H1 (cell line): ENCODE data around the gene AKAP7. TPM values are rescaled to one million over a fixed set of nuclear protein-coding genes. Genes with fewer than 3 reads are reported as not detected.

Source experiments
- CTCF ChIA-PET: fragments of 300-600 bp; sonication (Branson Sonifier 250); formaldehyde crosslinking; loops from one replicate; lab custom pipeline; 2021; ENCODE audit not compliant: partially characterized antibody; lab: Charles Lee
- POLR2A ChIA-PET: fragments of 300-600 bp; sonication (Branson Sonifier 250); formaldehyde crosslinking; loops from one replicate; lab custom pipeline; 2021; ENCODE audit warnings: inconsistent platforms; ENCODE audit not compliant: partially characterized antibody; lab: Charles Lee
- DNase-seq, 2 experiments: peaks; one replicate each; pipeline versions ENCODE4 v3.0.0 to v3.0.0-alpha.2; 2010 to 2022; ENCODE audit warnings: low spot score in 2 of 2, low read depth in 1 of 2, mixed read lengths in 1 of 2
- FAIRE-seq: peaks from 2 replicates; lab custom pipeline; 2011; peaks lifted over from hg19 to GRCh38; lab: Jason Lieb, UNC
- H2AFZ ChIP-seq: 2 replicates; pipeline ENCODE4 v1.8.1; 2012; ENCODE audit warnings: low read length, inconsistent platforms
- H2AK5ac ChIP-seq: 2 replicates; pipeline ENCODE4 v1.6.1; 2013; ENCODE audit warnings: low read depth, low read length
- H2BK120ac ChIP-seq: replicated peaks from 2 replicates; pipeline ENCODE3; 2013; ENCODE audit warnings: low read depth, low read length, inconsistent platforms
- H2BK12ac ChIP-seq: 2 replicates; pipeline ENCODE4 v1.6.1; 2013; ENCODE audit warnings: low read depth, low read length
- H2BK15ac ChIP-seq: 2 replicates; pipeline ENCODE4 v1.6.1; 2013; ENCODE audit warnings: low read length
- H2BK20ac ChIP-seq: 2 replicates; pipeline ENCODE4 v1.6.1; 2013; ENCODE audit warnings: low read length
- H2BK5ac ChIP-seq: 2 replicates; pipeline ENCODE4 v1.6.1; 2013; ENCODE audit warnings: low read depth, low read length
- H3K14ac ChIP-seq: 2 replicates; pipeline ENCODE4 v1.6.1; 2013; ENCODE audit warnings: inconsistent platforms; ENCODE audit not compliant: insufficient read length
- H3K18ac ChIP-seq: 2 replicates; pipeline ENCODE4 v1.6.1; 2013; ENCODE audit warnings: low read length; ENCODE audit errors: extremely low read depth
- H3K23ac ChIP-seq: 2 replicates; pipeline ENCODE4 v1.6.1; 2013; ENCODE audit warnings: inconsistent platforms; ENCODE audit not compliant: insufficient read length
- H3K23me2 ChIP-seq: 2 replicates; pipeline ENCODE4 v1.6.1; 2013; ENCODE audit warnings: low read depth, low read length
- H3K27ac ChIP-seq: 2 replicates; pipeline ENCODE4 v1.6.1; 2011; ENCODE audit warnings: low read depth, low read length, inconsistent platforms
- H3K27me3 ChIP-seq, 4 experiments: replicated peaks in 1 of 4; 1 replicate in 1 of 4; 2 replicates in 3 of 4; pipeline versions ENCODE4 v1.6.1 to v1.8.1; 2011 to 2013; ENCODE audit warnings: low read length in 3 of 4, mild to moderate bottlenecking in 3 of 4, inconsistent platforms in 2 of 4, mixed read lengths in 2 of 4, moderate library complexity in 1 of 4; ENCODE audit not compliant: control insufficient read depth in 3 of 4, insufficient read depth in 3 of 4; ENCODE audit errors: extremely low read depth in 1 of 4
- H3K36me3 ChIP-seq, 4 experiments: 2 replicates each; pipeline versions ENCODE4 v1.6.1 to v1.8.1; 2011 to 2013; ENCODE audit warnings: mild to moderate bottlenecking in 4 of 4, low read length in 3 of 4, moderate library complexity in 2 of 4, control low read depth in 1 of 4, inconsistent platforms in 1 of 4; ENCODE audit not compliant: insufficient read depth in 4 of 4, control insufficient read depth in 2 of 4
- H3K4ac ChIP-seq: replicated peaks from 2 replicates; pipeline ENCODE3; 2013; ENCODE audit warnings: low read length, low read depth, mixed read lengths, inconsistent platforms; ENCODE audit not compliant: insufficient read length
- H3K4me1 ChIP-seq, 4 experiments: replicated peaks in 1 of 4; 1 replicate in 1 of 4; 2 replicates in 3 of 4; pipeline versions ENCODE4 v1.6.1 to v1.8.1; 2011 to 2013; ENCODE audit warnings: low read length in 3 of 4, inconsistent platforms in 2 of 4, mixed read lengths in 1 of 4; ENCODE audit not compliant: insufficient read depth in 4 of 4, control insufficient read depth in 3 of 4
- H3K4me2 ChIP-seq, 2 experiments: 2 replicates each; pipeline versions ENCODE4 v1.6.1 to v1.8.1; 2011 to 2013; ENCODE audit warnings: low read depth in 2 of 2, low read length in 2 of 2, control low read depth in 1 of 2, inconsistent platforms in 1 of 2, mild to moderate bottlenecking in 1 of 2; ENCODE audit not compliant: insufficient read depth in 1 of 2
- H3K4me3 ChIP-seq, 4 experiments: fragments of 200-600, 300-600 bp in 1 of 4; sonication (generic), shearing (Covaris generic), sonication (Bioruptor Twin) in 1 of 4; 2 replicates each; pipeline versions ENCODE4 v1.5.1 to v1.8.1; 2011 to 2016; ENCODE audit warnings: low read length in 4 of 4, low read depth in 3 of 4, control low read depth in 2 of 4, inconsistent platforms in 2 of 4, mild to moderate bottlenecking in 2 of 4, mixed read lengths in 1 of 4, moderate library complexity in 1 of 4; ENCODE audit not compliant: insufficient read depth in 2 of 4; ENCODE audit errors: extremely low read depth in 1 of 4
- H3K56ac ChIP-seq: replicated peaks from 2 replicates; pipeline ENCODE3; 2013; ENCODE audit warnings: low read depth, mild to moderate bottlenecking, mixed read lengths, low read length, inconsistent platforms; ENCODE audit not compliant: insufficient read length
- H3K79me1 ChIP-seq: 2 replicates; pipeline ENCODE4 v1.6.1; 2013; ENCODE audit warnings: low read depth, low read length, control low read depth
- H3K79me2 ChIP-seq, 2 experiments: 2 replicates each; pipeline versions ENCODE4 v1.6.1 to v1.8.1; 2012 to 2013; ENCODE audit warnings: low read length in 2 of 2, mild to moderate bottlenecking in 2 of 2, inconsistent platforms in 1 of 2; ENCODE audit not compliant: insufficient read depth in 2 of 2, control insufficient read depth in 1 of 2
- H3K9ac ChIP-seq, 4 experiments: replicated peaks in 1 of 4; 1 replicate in 1 of 4; 2 replicates in 3 of 4; pipeline versions ENCODE4 v1.6.1 to v1.8.1; 2011 to 2013; ENCODE audit warnings: low read depth in 3 of 4, low read length in 3 of 4, control low read depth in 2 of 4, mild to moderate bottlenecking in 2 of 4, moderate library complexity in 2 of 4, inconsistent platforms in 1 of 4; ENCODE audit errors: extremely low read depth in 1 of 4
- H3K9me3 ChIP-seq, 2 experiments: 2 replicates each; pipeline versions ENCODE4 v1.6.1 to v1.8.1; 2012 to 2013; ENCODE audit warnings: mild to moderate bottlenecking in 2 of 2, moderate library complexity in 2 of 2, control low read depth in 1 of 2, inconsistent platforms in 1 of 2, low read depth in 1 of 2, low read length in 1 of 2, mixed read lengths in 1 of 2; ENCODE audit not compliant: insufficient read depth in 2 of 2
- H4K20me1 ChIP-seq, 2 experiments: replicated peaks in 1 of 2; 2 replicates each; pipeline versions ENCODE3 to v1.8.1; 2011 to 2013; ENCODE audit warnings: inconsistent platforms in 2 of 2, low read length in 2 of 2, mild to moderate bottlenecking in 1 of 2; ENCODE audit not compliant: insufficient read depth in 2 of 2, control insufficient read depth in 1 of 2
- H4K5ac ChIP-seq: 2 replicates; pipeline ENCODE4 v1.6.1; 2013; ENCODE audit warnings: low read length, low read depth, mixed read lengths, inconsistent platforms; ENCODE audit not compliant: insufficient read length
- H4K8ac ChIP-seq: 2 replicates; pipeline ENCODE4 v1.8.0; 2013; ENCODE audit warnings: mild to moderate bottlenecking, moderate library complexity, low read length, inconsistent platforms; ENCODE audit not compliant: insufficient read depth; ENCODE audit errors: extremely low read depth
- H4K91ac ChIP-seq: replicated peaks from 2 replicates; pipeline ENCODE3; 2013; ENCODE audit warnings: low read length, mixed read lengths, inconsistent platforms; ENCODE audit not compliant: insufficient read length
- CHD2 ChIP-seq: IDR thresholded peaks from 2 replicates; pipeline ENCODE4 v1.6.1; 2012; ENCODE audit warnings: low read length, improper control_type of control experiment
- FOSL1 ChIP-seq: IDR thresholded peaks from 2 replicates; pipeline ENCODE4 v1.6.1; 2011; ENCODE audit warnings: mild to moderate bottlenecking, low read depth, low read length, moderate library complexity; ENCODE audit not compliant: insufficient read depth
- WGBS, 2 experiments: shearing (Covaris generic) in 1 of 2; methylation state at CpG; one replicate each; pipeline versions ENCODE4 v1.1.6 to v1.1.7; 2013 to 2015; ENCODE audit warnings: low lambda C conversion rate in 2 of 2, mixed read lengths in 2 of 2, inconsistent platforms in 1 of 2, low coverage in 1 of 2, missing lambda C conversion rate in 1 of 2; ENCODE audit not compliant: insufficient replicate concordance in 2 of 2, insufficient coverage in 1 of 2, insufficient read length in 1 of 2; ENCODE audit errors: extremely low coverage in 1 of 2, missing lambda C conversion rate in 1 of 2; 5-methylcytosine and 5-hydroxymethylcytosine counted together
- polyA plus RNA-seq, 7 experiments: library from polyadenylated mRNA; depleted of rRNA in 3 of 7; stranded (reverse) in 5 of 7; unstranded in 2 of 7; fragments of >200 nt in 5 of 7; fragments of 200-250 nt in 2 of 7; gene quantifications; 1 replicate in 5 of 7; 2 replicates in 1 of 7; 4 replicates in 1 of 7; pipeline versions ENCODE4 v1.2.1 to v1.2.3, GENCODE V29; 2011 to 2013; ENCODE audit warnings: missing spikeins in 2 of 7, mixed read lengths in 2 of 7
- total RNA-seq: library from RNA; stranded (reverse); fragmentation: NEBNext Ultra II Directional; extraction: Animal tissue kit (Norgen Biotek cat#: 25700); gene quantifications from 2 replicates; pipeline ENCODE4 v1.2.1, GENCODE V29; 2021

Gene AKAP7
- total and polyA plus RNA-seq, 2 of the 8 experiments (the other 6 are each of a cell fraction or from before 2014, with no cell fraction given): 4.7 to 16.9 TPM

DNA sequence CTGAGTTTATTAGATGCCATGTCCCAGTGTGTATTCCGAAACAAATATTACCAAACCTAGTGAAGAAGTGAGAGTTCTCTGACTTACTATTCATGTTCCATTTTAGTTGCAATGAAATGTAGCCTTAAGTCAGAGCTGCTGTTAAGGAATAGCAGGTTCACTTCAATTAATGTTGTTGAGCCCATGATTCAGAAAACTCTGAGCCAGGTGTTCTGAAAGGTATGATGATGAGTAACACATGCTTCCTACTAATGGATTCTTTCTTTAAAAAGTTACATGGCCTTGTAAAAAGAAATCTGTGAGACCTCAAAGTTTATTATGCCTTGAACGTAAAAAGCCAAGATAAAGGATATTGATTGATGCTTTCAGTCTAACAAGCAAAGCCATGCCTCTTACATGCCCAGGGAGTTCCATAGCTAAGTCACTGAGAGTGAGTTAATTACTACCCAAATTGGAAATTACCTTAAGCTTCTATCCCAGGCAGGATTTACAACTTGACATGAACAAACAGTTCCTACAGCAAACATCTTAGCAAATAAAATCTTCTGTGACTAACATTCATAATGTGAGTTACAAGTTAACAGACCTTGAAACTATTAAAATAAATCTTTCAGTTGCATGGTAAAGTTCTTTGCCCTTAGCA is 122.9 kb downstream of the AKAP7 start:
- Histone ChIP-seq H3K4me3 (no peak overlapping the region), H3K36me3 (peaks cover 0 to 3% (median 0%) of the 10 kb centered on the region in 4 experiments; a peak in 3 of 8 replicates), H2BK120ac (no peak overlapping the region), H3K9me3 (no peaks in the 10 kb centered on the region; a peak in 1 of 4 replicates), H3K27ac (no peak overlapping the region), H3K23ac (no peak overlapping the region), H4K91ac (no peak overlapping the region), H3K4me2 (no peak overlapping the region), H2AK5ac (no peak overlapping the region), H3K18ac (no peak overlapping the region), H2BK20ac (no peak overlapping the region), H2AFZ (no peak overlapping the region), H3K9ac (no peak overlapping the region), H4K5ac (no peak overlapping the region), H3K56ac (no peak overlapping the region), H2BK5ac (no peak overlapping the region), H4K8ac (no peak overlapping the region), H3K23me2 (no peaks in the 10 kb centered on the region), H4K20me1 (no peaks in the 10 kb centered on the region), H3K79me1 (no peaks in the 10 kb centered on the region), H3K79me2 (no peaks in the 10 kb centered on the region), H3K27me3 (no peaks in the 10 kb centered on the region), H3K4ac (no peak overlapping the region), H3K14ac (no peak overlapping the region), H3K4me1 (peaks cover 0 to 4% (median 1%) of the 10 kb centered on the region in 4 experiments; a peak in 2 of 7 replicates), H2BK15ac (no peak overlapping the region), H2BK12ac (no peak overlapping the region)
- POLR2A ChIA-PET: no interaction called here
- 95% methylated on average over 2 of the region's 2 CpGs; no CpG with 5 or more reads in 1 of the 2 experiments for WGBS, 2 experiments
- DNase-seq (no peak), FAIRE-seq (no peak)
- TF ChIP-seq FOSL1 (no peak), CHD2 (no peak)
- CTCF ChIA-PET: interaction anchor here (1.7 kb wide), 1 partner anchor 262 kb away, joined by 3 read pairs; no protein-coding TSS in a partner anchor
